SK-N-MC (cell line): Measurements from ENCODE around the gene NR2C2.

Experiments used
- DNase-seq: peaks from one replicate; pipeline ENCODE4 v3.0.0-alpha.2; 2011; ENCODE audit warnings: low read depth, low spot score
- H3K27ac ChIP-seq: fragments of 200-600 bp; sonication (generic); 2 replicates; pipeline ENCODE4 v1.5.1; 2016; ENCODE audit warnings: mixed run types
- H3K36me3 ChIP-seq: fragments of 200-600 bp; sonication (generic); 2 replicates; pipeline ENCODE4 v1.6.1; 2017; ENCODE audit warnings: antibody characterized with exemption, low read length, mixed read lengths; ENCODE audit not compliant: insufficient read depth
- H3K4me3 ChIP-seq: fragments of 200-600 bp; sonication (generic); 2 replicates; pipeline ENCODE4 v1.5.1; 2016
- H3K9ac ChIP-seq: fragments of 200-600 bp; sonication (generic); 2 replicates; pipeline ENCODE4 v1.8.0; 2017; ENCODE audit warnings: mixed run types, mixed read lengths; ENCODE audit not compliant: insufficient read length
- H3K9me3 ChIP-seq: fragments of 200-600 bp; sonication (generic); 2 replicates; pipeline ENCODE4 v1.6.1; 2017; ENCODE audit warnings: low read depth, mild to moderate bottlenecking, antibody characterized with exemption, low read length, moderate library complexity, mixed read lengths
- EZH2 ChIP-seq: fragments of 200-600 bp; sonication (generic); IDR thresholded peaks from one replicate; pipeline ENCODE4 v1.6.1; 2017; ENCODE audit warnings: antibody characterized with exemption
- FOXP2 ChIP-seq: optimal IDR thresholded peaks from 2 replicates; pipeline ENCODE3; 2011; ENCODE audit warnings: mild to moderate bottlenecking, moderate library complexity; ENCODE audit not compliant: insufficient read depth; ENCODE audit errors: extremely low read length, control extremely low read depth
- POLR2AphosphoS5 ChIP-seq: IDR thresholded peaks from 2 replicates; pipeline ENCODE4 v1.6.1; 2012; ENCODE audit warnings: mild to moderate bottlenecking, low read depth, low read length, borderline replicate concordance

Gene NR2C2

DNA sequence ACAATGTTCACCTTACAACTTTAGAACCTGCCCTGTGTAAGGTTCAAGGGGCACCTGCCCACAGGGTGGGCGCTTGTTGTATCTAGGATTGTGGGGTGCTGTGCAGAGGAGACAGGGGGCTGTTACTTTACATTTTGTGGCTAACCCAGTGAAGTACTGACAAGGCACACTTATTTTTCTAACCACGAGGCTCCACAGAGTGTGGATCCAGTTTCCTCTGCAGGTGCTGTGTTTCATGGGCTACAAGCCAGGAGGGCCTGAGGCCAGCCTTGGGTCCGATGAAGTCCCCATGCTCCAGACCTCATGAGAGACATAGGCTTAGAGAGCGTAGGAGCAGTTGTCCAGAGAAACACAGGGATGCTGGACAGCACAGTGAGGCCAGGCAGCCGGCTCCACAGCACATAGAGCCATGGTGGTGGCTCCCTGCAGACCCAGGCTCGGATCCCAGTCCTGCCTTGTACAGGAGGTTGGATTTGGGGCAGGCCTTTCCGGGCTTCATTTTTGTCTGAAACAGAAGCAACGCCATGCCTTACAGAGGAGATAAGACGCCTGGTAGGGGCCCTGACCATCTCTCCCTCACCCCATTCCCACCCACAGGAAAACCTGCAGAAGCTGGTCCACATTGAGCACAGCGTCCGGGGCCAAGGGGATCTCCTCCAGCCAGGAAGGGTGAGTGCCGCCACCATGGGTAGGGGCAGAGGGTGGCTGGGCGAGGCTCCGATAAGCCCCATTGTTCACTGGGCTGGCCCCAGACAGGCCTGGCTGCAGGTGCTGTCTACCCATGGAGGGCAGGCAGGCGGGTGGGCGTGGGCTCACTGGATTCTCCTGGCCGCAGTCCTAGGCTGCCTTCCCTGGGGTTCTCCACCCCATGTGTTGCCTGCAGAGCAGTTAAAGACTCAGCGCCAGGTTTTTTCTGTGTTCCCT, 40.1 kb upstream of the NR2C2 start:
- Histone ChIP-seq H3K4me3 (no peak overlapping the region), H3K9ac (no peak overlapping the region), H3K27ac (no peak overlapping the region), H3K36me3 (no peaks in the 10 kb centered on the region), H3K9me3 (no peaks in the 10 kb centered on the region)
- TF ChIP-seq EZH2 (no peak), POLR2AphosphoS5 (no peak), FOXP2 (no peak)
- DNase-seq, result no peak

GRCh38 chr3:14909250-14909649, 38.1 kb upstream of the NR2C2 start:
- DNase-seq, result no peak
- H3K9ac ChIP-seq, result no peak overlapping the region
- H3K4me3 ChIP-seq, result no peak overlapping the region
- H3K36me3 ChIP-seq, result no peaks in the 10 kb centered on the region
- no peak overlapping the region for H3K27ac ChIP-seq
- H3K9me3 ChIP-seq, result no peaks in the 10 kb centered on the region
- TF ChIP-seq EZH2, result no peak
- no peak for TF ChIP-seq POLR2AphosphoS5
- no peak for TF ChIP-seq FOXP2

DNA sequence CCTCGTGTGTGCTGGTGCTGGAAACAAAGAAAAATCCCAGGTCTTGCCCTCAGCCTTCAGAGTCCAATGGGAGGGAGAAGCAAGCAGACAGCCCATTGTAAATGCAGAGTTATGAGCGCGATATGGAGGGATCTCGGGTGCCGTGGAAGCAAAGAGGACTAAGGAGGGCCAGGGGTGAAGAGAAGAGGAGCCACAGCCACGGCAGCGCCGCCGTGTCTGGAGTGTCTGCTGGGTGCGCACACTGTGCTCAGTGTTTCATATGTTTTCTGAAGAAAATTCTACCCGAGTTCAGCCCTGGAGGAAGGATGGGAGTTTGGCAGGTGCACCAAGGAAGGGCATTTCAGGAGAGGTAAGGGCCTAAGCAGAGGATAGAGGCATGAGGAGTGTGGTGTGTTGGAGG, 35.7 kb upstream of the NR2C2 start:
- Histone ChIP-seq H3K9me3 (no peaks in the 10 kb centered on the region), H3K4me3 (no peak overlapping the region), H3K36me3 (no peaks in the 10 kb centered on the region), H3K27ac (no peak overlapping the region), H3K9ac (no peak overlapping the region)
- no peak for DNase-seq
- TF ChIP-seq EZH2, result no peak
- no peak for TF ChIP-seq FOXP2
- no peak for TF ChIP-seq POLR2AphosphoS5

GRCh38 chr3:14913071-14913925, 34.1 kb upstream of the NR2C2 start:
- no peak overlapping the region for H3K4me3 ChIP-seq
- DNase-seq, result no peak
- no peaks in the 10 kb centered on the region for H3K9me3 ChIP-seq
- H3K9ac ChIP-seq, result no peak overlapping the region
- TF ChIP-seq EZH2, result no peak
- TF ChIP-seq FOXP2, result no peak
- TF ChIP-seq POLR2AphosphoS5, result no peak
- H3K36me3 ChIP-seq, result no peaks in the 10 kb centered on the region
- no peak overlapping the region for H3K27ac ChIP-seq

DNA sequence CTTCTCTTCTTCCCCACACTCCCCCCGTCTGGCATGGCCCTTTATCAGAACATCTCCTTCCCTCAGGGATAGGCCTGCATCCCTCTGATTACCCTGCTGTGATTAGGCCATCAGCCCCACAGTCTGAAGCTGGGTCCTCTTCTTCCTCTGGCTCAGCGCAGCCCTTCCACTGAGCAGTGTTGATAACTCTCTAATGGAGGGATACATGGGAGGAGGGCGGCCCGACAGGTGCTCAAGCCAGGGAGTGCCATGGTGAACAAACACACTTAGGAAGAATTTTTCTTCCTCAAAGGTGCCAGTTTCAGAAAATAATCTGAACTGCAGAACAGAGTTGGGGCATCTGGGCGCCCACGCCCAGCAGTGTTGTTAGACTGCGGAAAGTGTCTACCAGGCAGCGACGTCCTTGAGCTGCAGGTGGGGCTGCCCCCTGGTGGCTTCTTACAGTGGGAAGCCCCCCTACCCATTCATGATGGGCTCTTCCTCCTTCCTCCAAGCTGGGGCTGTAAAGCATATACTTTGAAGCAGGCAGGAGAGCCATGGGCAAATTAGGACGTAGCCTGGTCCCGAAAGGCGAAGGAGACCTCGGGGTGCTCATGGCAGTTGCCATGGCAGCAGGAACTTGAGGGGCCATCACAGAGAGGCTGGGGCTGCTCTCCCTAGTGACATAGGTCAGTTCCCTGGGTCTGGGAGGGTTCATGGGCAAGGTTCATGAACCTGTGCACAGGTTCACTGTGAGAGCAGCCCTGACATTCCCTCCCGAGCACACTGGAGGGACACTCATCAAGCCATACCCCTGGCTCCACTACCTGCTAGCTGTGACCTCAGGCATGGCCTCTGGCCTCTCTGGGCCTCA, 33.2 kb upstream of the NR2C2 start:
- Histone ChIP-seq H3K36me3 (no peaks in the 10 kb centered on the region), H3K4me3 (no peak overlapping the region), H3K9me3 (no peaks in the 10 kb centered on the region), H3K27ac (no peak overlapping the region), H3K9ac (no peak overlapping the region)
- no peak for DNase-seq
- TF ChIP-seq EZH2 (no peak), FOXP2 (no peak), POLR2AphosphoS5 (no peak)

DNA sequence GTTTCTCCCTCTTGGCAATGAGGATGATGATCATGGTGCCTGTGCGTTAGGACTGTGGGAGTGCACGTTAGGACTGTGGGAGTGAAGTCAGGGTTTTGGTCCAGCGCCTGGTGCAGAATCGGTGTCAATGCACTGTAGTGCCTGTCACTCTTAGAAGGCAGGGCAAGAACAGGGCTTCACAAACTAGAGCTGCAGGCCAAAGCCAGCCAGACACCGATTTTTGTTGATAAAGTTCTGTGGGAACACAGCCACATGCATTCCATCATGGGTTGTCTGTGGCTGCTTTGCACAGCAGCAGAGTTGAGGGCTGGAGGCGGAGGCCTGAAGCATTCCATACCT, 32.6 kb upstream of the NR2C2 start:
- Histone ChIP-seq H3K27ac (no peak overlapping the region), H3K9ac (no peak overlapping the region), H3K9me3 (no peaks in the 10 kb centered on the region), H3K4me3 (no peak overlapping the region), H3K36me3 (no peaks in the 10 kb centered on the region)
- DNase-seq, result no peak
- TF ChIP-seq POLR2AphosphoS5 (no peak), EZH2 (no peak), FOXP2 (no peak)

DNA sequence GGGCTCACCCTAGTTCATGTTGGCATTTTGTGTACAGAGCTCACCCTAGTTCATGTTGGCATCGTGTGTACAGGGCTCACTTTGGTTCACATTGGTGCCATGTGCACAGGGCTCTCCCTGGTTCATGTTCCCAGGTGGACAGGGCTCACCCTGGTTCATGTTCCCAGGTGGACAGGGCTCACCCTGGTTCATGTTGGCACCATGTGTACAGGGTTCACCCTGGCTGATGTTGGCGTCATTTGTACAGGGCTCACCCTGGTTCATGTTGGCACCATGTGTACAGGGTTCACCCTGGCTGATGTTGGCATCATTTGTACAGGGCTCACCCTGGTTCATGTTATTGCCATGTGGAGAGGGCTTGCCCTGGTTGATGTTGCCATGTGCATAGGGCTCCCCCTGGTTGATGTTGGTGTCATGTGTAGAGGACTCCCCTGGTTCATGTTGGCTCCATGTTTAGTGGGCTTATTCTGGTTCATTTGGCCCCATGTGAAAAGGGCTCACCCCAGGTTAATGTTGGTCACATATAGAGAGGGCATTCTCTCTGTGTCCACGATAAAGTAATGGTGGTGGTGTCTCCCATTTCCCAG, 31.7 kb upstream of the NR2C2 start:
- H3K4me3 ChIP-seq, result no peak overlapping the region
- no peaks in the 10 kb centered on the region for H3K9me3 ChIP-seq
- no peak overlapping the region for H3K27ac ChIP-seq
- H3K36me3 ChIP-seq, result no peaks in the 10 kb centered on the region
- TF ChIP-seq FOXP2 (no peak), EZH2 (no peak), POLR2AphosphoS5 (no peak)
- H3K9ac ChIP-seq, result no peak overlapping the region
- no peak for DNase-seq

GRCh38 chr3:14918356-14918860, 29.0 kb upstream of the NR2C2 start:
- no peak overlapping the region for H3K4me3 ChIP-seq
- H3K9me3 ChIP-seq, result no peaks in the 10 kb centered on the region
- H3K36me3 ChIP-seq, result no peaks in the 10 kb centered on the region
- H3K27ac ChIP-seq, result no peak overlapping the region
- no peak overlapping the region for H3K9ac ChIP-seq
- no peak for TF ChIP-seq FOXP2
- TF ChIP-seq EZH2, result no peak
- no peak for TF ChIP-seq POLR2AphosphoS5
- DNase-seq, result no peak
